ENCODE data around the gene RPS3A.
"Not testable (repeated sequence)": the region's sequence is repeated elsewhere in the genome, so short reads cannot be mapped to it uniquely, and the experiment has no call there.

Gene RPS3A

GRCh38 chr4:151099229-151099975 lies at the start of gene RPS3A:
RPS3A (plus strand) TSS chr4:151099628; CDS start chr4:151099653, 25 bp downstream.
- peak; percentile 86 for DNase-seq

DNA sequence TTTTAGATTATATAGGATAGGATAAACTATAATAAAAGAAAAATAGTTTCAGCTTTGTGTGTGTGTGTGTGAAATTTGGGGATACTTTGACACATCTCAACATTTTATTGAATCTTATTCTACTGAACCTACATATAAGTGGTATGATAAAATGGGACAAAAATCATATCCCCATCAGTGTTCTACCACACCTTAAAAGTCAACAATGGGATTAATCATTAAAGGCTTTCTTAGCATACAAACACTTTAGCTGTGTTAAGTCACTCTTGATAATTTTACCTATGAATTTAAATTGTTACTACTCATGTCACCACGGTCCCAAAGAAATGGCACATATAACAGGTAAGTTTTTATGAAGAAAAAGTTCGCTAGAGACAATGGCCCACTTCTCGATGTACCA lies 46.6 kb upstream of the RPS3A start:
- no peak for DNase-seq

- no peak for DNase-seq
Observed at GRCh38 chr4:151055539-151055938, 43.9 kb upstream of the RPS3A start.

GRCh38 chr4:151063143-151063542 lies 36.3 kb upstream of the RPS3A start:
- DNase-seq, result not testable (repeated sequence)

DNA sequence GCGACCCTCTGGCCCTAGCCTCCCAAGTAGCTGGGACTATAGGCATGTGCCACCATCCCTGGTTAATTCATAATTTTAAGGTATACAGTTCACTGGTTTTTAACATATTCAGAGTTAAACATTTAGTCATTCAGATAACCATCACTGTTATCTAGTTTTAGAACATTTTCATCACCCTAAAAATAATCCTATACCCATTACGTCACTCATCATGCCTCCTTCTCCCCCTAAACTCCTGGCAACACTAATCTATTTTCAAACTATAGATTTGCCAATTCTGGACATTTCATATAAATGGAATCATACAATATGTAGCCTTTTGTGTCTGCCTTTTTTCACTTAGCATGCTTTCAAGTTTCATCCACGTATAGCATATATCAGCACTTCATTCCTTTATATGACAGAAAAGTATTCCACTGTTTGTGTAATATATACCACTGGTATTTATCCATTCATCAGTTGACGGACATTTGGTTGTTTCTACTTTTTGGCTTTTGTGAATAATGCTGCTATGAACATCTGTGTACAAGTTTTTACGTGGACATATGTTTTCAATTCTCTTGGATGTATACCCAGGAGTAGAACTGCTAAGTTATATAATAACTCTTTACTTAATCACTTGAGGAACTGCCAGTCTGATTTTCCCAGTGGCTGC lies 32.0 kb upstream of the RPS3A start:
- DNase-seq, result no peak

GRCh38 chr4:151074416-151074916 lies 25.0 kb upstream of the RPS3A start:
- DNase-seq, result no peak

GRCh38 chr4:151077978-151078377 lies 21.4 kb upstream of the RPS3A start:
- not testable (repeated sequence) for DNase-seq

- DNase-seq, result no peak
Observed at GRCh38 chr4:151087467-151087866, 12.0 kb upstream of the RPS3A start.

GRCh38 chr4:151091047-151091446 lies 8.4 kb upstream of the RPS3A start:
- DNase-seq, result no peak

DNA sequence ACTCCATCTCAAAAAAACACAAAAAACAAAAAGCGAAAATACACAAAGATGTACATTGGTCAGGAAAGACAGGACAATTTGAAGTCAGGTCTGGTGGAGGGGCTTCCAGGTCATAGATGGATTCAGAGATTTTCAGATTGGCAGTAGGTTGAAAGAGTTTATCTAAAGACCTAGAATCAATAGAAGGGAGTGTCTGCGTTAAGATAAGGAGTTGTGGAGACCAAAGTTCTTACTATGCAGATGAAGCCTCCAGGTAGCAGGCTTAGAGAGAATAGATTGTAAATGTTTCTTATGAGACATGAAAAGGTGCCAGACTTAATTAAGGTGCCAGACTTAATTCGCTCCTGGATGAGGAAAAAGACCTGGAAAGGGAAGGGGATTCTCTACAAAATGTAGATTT lies 6.9 kb upstream of the RPS3A start:
- no peak for DNase-seq

GRCh38 chr4:151093203-151093602 lies 6.2 kb upstream of the RPS3A start:
- DNase-seq, result no peak

- no peak for DNase-seq
Observed at GRCh38 chr4:151094290-151094751, 5.1 kb upstream of the RPS3A start.

DNA sequence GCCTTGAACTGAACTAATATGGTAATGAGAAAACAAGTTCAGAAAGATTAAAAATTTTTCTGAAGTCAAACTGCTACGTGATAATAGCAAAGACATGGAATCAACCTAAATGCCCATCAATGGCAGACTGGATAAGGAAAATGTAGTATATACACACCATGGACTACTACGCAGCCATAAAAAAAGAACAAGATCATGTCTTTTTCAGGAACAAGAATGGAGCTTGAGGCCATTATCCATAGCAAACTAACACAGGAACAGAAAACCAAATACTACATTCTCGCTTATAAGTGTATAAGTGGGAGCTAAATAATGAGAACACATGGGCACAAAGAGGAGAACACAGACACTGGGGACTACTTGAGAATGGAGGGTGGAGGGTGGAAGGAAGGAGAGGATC lies 4.3 kb upstream of the RPS3A start:
- no peak for DNase-seq

DNA sequence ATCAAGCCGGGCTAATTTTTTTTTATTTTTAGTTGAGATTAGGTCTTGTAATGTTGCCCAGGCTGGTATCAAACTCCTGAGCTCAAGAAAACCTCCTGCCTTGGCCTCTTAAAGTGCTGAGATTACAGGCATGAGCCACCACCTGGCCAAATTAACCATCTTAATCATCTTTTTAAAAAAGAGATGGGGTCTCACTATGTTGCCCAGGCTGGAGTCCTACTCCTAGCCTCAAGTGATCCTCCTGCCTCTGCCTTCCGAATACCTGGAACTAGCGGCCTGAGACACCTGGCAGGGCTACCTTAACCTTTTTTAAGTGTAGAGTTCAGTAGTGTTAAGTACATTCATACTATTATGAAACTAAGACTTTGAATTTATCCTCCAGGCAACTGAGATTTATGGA lies 1.7 kb upstream of the RPS3A start:
- no peak for DNase-seq

DNA sequence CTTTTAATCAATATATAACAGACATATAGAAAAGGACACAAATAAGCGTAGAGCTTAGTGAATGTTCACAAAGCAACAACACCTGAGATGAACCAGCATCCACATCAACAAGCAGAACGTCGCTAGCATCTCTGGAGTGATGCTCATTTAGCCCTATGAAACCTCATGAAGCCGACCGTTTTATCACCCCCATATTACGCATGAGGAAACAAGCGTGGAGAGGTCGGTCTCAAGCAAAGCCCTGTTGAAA lies 524 bp upstream of the RPS3A start:
- DNase-seq, result no peak

DNA sequence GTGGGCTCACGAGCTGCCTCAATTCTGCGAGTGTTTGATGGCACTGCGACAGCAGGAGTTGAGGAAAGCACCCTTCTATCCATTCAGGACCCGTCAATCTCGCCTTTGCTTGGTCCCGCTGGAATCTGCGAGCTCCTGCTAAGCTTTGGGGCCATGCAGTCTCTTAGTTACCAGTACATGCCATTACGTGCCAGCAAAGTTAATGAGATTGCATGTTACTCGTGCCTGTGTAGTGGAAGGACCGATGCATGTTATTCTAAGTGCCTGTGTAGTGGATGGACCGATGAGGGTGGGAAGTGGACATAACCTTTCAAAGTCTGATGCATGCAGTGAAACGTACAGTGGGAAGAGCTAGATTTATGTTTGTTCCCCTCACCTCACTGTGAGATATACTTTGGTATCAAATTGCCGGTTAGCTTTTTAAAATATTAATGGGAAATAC lies 569 bp downstream of the RPS3A start:
- no peak for DNase-seq

DNA sequence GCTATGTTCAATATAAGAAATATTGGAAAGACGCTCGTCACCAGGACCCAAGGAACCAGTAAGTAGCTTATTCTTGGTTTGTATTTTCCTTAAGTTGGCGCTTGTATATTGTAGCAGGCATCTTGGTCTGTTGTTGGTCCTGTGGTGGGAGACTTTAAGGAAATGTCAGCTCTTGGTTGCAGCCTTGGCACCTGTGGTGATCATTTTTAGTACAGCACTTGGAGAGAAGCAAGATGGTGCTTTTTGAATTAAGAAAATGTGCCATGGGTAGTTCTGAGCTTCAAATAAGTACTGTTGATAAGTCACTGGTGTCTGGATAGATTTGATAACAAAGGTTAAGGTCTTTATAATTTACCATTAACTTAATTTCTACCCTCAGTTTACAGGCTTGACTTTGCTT lies 1.1 kb downstream of the RPS3A start:
- DNase-seq, result no peak

- DNase-seq, result no peak
Observed at GRCh38 chr4:151103758-151104157, 4.3 kb downstream of the RPS3A start.

DNA sequence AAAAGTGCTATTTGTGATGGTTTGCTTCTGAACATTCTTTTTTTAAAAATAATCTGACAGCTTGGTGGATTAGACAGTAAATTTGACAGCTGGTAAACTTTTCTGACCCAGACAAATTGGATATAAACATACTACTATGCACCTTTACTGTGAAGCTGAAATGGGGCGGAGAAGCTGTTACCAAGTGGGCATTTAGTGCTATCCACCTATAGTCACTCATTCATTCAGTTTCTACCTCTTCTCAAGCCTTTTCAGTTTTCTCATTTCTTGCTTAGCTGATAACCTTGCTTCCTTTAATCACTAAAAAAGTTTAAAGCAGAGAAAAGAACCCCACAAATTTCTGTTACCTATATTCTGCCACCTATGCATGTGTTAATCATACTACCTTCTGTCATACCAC lies 5.2 kb downstream of the RPS3A start:
- no peak for DNase-seq

DNA sequence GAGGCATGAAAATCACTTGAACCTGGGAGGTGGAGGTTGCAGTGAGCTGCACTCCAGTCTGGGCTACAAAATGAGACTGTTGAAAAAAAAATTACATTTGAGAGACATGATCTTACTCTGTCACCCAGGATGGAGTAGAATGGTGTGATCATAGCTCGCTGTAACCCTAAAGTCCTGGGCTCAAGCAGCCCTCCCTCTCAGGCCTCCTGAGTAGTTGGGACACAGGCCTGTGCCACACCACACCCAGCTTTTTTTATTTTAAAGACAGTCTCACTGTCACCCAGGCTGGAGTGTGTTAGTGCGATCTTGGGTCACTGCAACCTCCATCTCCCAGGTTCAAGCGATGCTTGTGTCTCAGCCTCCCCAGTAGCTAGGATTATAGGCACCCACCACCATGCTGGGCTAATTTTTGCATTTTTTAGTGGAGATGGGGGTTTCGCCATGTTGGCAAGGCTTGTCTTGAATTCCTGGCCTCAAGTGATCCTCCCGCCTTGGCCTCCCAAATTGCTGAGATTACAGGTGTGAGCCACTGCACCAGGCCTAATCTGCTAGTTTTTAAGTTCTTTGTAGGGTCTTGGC lies 6.1 kb downstream of the RPS3A start:
- no peak for DNase-seq

- DNase-seq, result no peak
Observed at GRCh38 chr4:151107063-151107462, 7.6 kb downstream of the RPS3A start.

GRCh38 chr4:151110236-151110635 lies 10.8 kb downstream of the RPS3A start:
- no peak for DNase-seq

DNA sequence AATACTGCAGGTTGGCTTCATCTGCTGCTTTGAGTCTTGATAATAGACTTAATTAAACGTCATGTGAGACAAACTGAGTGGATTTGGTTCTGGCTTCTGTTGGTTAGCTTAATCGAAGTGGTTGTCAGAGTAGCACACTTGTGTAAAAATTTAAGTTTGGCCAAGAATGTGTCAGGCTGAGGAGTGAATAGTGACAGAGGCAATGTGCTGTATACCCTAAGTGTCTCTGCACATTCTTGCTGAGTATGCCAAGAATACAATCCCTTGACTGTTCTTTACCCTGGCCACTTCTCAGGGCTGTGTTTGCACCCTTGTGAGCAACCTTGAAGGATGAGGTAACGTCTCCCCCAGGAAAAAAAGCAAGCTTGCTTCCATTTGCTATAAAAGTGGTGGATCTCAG lies 14.9 kb downstream of the RPS3A start:
- DNase-seq, result no peak

DNA sequence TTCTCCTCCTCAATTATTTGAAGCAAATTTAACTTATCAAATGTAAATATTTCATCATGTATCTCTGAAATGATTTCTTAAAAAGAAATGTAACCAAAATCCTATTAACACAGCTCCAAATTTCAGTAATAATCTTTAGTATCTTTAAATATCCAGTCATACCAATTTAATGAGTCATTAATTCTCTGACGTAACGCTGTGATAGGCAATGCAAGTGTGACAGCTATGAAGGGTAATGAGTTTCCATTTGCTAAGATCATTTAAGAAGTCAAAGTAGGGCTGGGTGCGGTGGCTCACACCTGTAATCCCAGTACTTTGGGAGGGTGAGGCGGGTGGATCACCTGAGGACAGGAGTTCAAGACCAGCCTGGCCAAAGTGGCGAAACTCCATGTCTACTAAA lies 15.6 kb downstream of the RPS3A start:
- no peak for DNase-seq
